ENCODE measurements around the gene MGAT4C. TPM values are rescaled to one million over a fixed set of nuclear protein-coding genes. Genes with fewer than 3 reads are reported as not detected.

The MGAT4C gene
- polyA plus RNA-seq, 1 of the 3 experiments (the other 2 are of a cell fraction) = 0.07 TPM

- no peak for TF ChIP-seq FOXM1 (IDR thresholded peaks at IDR 0.05; ENCODE audit: low read depth)
- TF ChIP-seq FOSL2 (IDR thresholded peaks at IDR 0.05; ENCODE audit: borderline replicate concordance, low read depth) = no peak
- no peak for TF ChIP-seq NFIC (IDR thresholded peaks at IDR 0.05; ENCODE audit: borderline replicate concordance)
- no peak for TF ChIP-seq USF2 (IDR thresholded peaks at IDR 0.05; ENCODE audit: borderline replicate concordance, low read depth, low read length)
- TF ChIP-seq TCF12 (IDR thresholded peaks at IDR 0.05) = no peak
These were observed 34.4 kb upstream of the MGAT4C start (continued) for GRCh38 chr12:86290615-86291014.

- POLR2A ChIA-PET = no interaction called here
- Histone ChIP-seq H3K27me3 (ENCODE audit: insufficient read depth) (no peaks in the 10 kb centered on the region), H3K9ac (no peak overlapping the region), H3K9me3 (no peaks in the 10 kb centered on the region), H3K4me2 (no peak overlapping the region), H3F3A (replicated peaks; ENCODE audit: insufficient read depth) (no peaks in the 10 kb centered on the region), H3K79me2 (ENCODE audit: insufficient read depth) (no peaks in the 10 kb centered on the region), H3K4me1 (ENCODE audit: control insufficient read depth in 1 of 2, insufficient read depth in 2 of 2, low read depth in 1 of 2, low read length in 1 of 2) (no peaks in the 10 kb centered on the region), H3K9me2 (no peaks in the 10 kb centered on the region; the same call in 1 of the 2 replicates), H3K4me3 (ENCODE audit: low read depth in 2 of 2, low read length in 1 of 2) (no peak overlapping the region), H3K27ac (ENCODE audit: low read depth in 2 of 2, low read length in 1 of 2) (no peak overlapping the region), H3K36me3 (replicated peaks in 1 of 2; ENCODE audit: control insufficient read depth in 1 of 2, insufficient read depth in 2 of 2, low read length in 1 of 2) (no peaks in the 10 kb centered on the region), H2AFZ (ENCODE audit: low read depth) (0 out of 2 replicates have a peak overlapping the region, but pooled peaks have one; percentile 20), H4K20me1 (ENCODE audit: insufficient read depth) (no peaks in the 10 kb centered on the region)
- 60% methylated on average over 2 of the region's 2 CpGs for WGBS (ENCODE audit: low lambda C conversion rate)
- no peak for DNase-seq
- TF ChIP-seq MAX (IDR thresholded peaks at IDR 0.05; ENCODE audit: low read depth) = no peak
- CTCF ChIA-PET = no interaction called here
These were observed 29.9 kb upstream of the MGAT4C start for GRCh38 chr12:86286119-86286518.

GRCh38 chr12:86283620-86284019, 27.4 kb upstream of the MGAT4C start:
- POLR2A ChIA-PET = no interaction called here
- TF ChIP-seq FOXJ3 (CRISPR knock-in tag; IDR thresholded peaks at IDR 0.05) = no peak
- TF ChIP-seq GATA2 (CRISPR knock-in tag; IDR thresholded peaks at IDR 0.05) = no peak
- 85% methylated on average over 2 of the region's 2 CpGs for WGBS (ENCODE audit: low lambda C conversion rate)

GRCh38 chr12:86275356-86275755, 19.2 kb upstream of the MGAT4C start:
- Histone ChIP-seq H3K9ac (no peak overlapping the region), H3K79me2 (ENCODE audit: insufficient read depth) (no peaks in the 10 kb centered on the region)
- WGBS (ENCODE audit: low lambda C conversion rate) = 71% methylated on average over 5 of the region's 5 CpGs
- TF ChIP-seq EZH2phosphoT487 (IDR thresholded peaks at IDR 0.05; ENCODE audit: borderline replicate concordance, low read depth) (no peak), RCOR1 (IDR thresholded peaks at IDR 0.05; ENCODE audit: low read length) (no peak), YY1 (IDR thresholded peaks at IDR 0.05; ENCODE audit: low read depth) (no peak), RXRA (IDR thresholded peaks at IDR 0.05; ENCODE audit: borderline replicate concordance, low read depth) (no peak), GABPA (IDR thresholded peaks at IDR 0.05; ENCODE audit: low read depth) (no peak), USF1 (IDR thresholded peaks at IDR 0.05; ENCODE audit: borderline replicate concordance, low read depth) (no peak), NRF1 (IDR thresholded peaks at IDR 0.05; ENCODE audit: low read depth, low read length) (no peak), USF2 (IDR thresholded peaks at IDR 0.05; ENCODE audit: borderline replicate concordance, low read depth, low read length) (no peak)

More at GRCh38 chr12:86283620-86284019, 27.4 kb upstream of the MGAT4C start:
- Histone ChIP-seq H3K4me3 (ENCODE audit: low read depth in 2 of 2, low read length in 1 of 2) (no peak overlapping the region), H2AFZ (ENCODE audit: low read depth) (peak overlapping the region; percentile 11; the same call in 1 of the 2 replicates), H3K4me1 (ENCODE audit: control insufficient read depth in 1 of 2, insufficient read depth in 2 of 2, low read depth in 1 of 2, low read length in 1 of 2) (no peaks in the 10 kb centered on the region), H4K20me1 (ENCODE audit: insufficient read depth) (no peaks in the 10 kb centered on the region), H3K9me2 (no peaks in the 10 kb centered on the region; the same call in 1 of the 2 replicates), H3K27ac (ENCODE audit: low read depth in 2 of 2, low read length in 1 of 2) (no peak overlapping the region), H3K79me2 (ENCODE audit: insufficient read depth) (no peaks in the 10 kb centered on the region), H3K9me3 (no peaks in the 10 kb centered on the region), H3K36me3 (replicated peaks in 1 of 2; ENCODE audit: control insufficient read depth in 1 of 2, insufficient read depth in 2 of 2, low read length in 1 of 2) (no peaks in the 10 kb centered on the region), H3K9ac (no peak overlapping the region), H3K4me2 (no peak overlapping the region), H3K27me3 (ENCODE audit: insufficient read depth) (no peaks in the 10 kb centered on the region), H3F3A (replicated peaks; ENCODE audit: insufficient read depth) (no peaks in the 10 kb centered on the region)
- CTCF ChIA-PET = interaction anchor here (0.9 kb wide), 1 partner anchor 28 kb away, joined by 4 read pairs; no protein-coding TSS in a partner anchor
- DNase-seq = no peak

More at GRCh38 chr12:86275356-86275755, 19.2 kb upstream of the MGAT4C start:
- POLR2A ChIA-PET = no interaction called here
- Histone ChIP-seq H3K27me3 (ENCODE audit: insufficient read depth) (no peaks in the 10 kb centered on the region), H3K4me2 (no peak overlapping the region), H4K20me1 (ENCODE audit: insufficient read depth) (no peaks in the 10 kb centered on the region), H3K36me3 (replicated peaks in 1 of 2; ENCODE audit: control insufficient read depth in 1 of 2, insufficient read depth in 2 of 2, low read length in 1 of 2) (no peaks in the 10 kb centered on the region), H3F3A (replicated peaks; ENCODE audit: insufficient read depth) (no peaks in the 10 kb centered on the region), H3K9me2 (no peaks in the 10 kb centered on the region), H3K9me3 (no peaks in the 10 kb centered on the region), H3K4me3 (ENCODE audit: low read depth in 2 of 2, low read length in 1 of 2) (no peak overlapping the region), H3K27ac (ENCODE audit: low read depth in 2 of 2, low read length in 1 of 2) (no peak overlapping the region), H3K4me1 (ENCODE audit: control insufficient read depth in 1 of 2, insufficient read depth in 2 of 2, low read depth in 1 of 2, low read length in 1 of 2) (no peaks in the 10 kb centered on the region), H2AFZ (ENCODE audit: low read depth) (no peak overlapping the region)
- CTCF ChIA-PET = no interaction called here
- no peak for DNase-seq
